Activated CD8-positive, alpha-beta memory T cell treated with anti-CD3 and anti-CD28 coated beads, Interleukin-2, amount 50 U/mL, for 48 hours (primary cell): ENCODE measurements around the gene MPRIP.

ENCODE experiments used
- DNase-seq: peaks from one replicate; pipeline ENCODE4 v3.0.0-alpha.2; 2020

The MPRIP gene

DNA sequence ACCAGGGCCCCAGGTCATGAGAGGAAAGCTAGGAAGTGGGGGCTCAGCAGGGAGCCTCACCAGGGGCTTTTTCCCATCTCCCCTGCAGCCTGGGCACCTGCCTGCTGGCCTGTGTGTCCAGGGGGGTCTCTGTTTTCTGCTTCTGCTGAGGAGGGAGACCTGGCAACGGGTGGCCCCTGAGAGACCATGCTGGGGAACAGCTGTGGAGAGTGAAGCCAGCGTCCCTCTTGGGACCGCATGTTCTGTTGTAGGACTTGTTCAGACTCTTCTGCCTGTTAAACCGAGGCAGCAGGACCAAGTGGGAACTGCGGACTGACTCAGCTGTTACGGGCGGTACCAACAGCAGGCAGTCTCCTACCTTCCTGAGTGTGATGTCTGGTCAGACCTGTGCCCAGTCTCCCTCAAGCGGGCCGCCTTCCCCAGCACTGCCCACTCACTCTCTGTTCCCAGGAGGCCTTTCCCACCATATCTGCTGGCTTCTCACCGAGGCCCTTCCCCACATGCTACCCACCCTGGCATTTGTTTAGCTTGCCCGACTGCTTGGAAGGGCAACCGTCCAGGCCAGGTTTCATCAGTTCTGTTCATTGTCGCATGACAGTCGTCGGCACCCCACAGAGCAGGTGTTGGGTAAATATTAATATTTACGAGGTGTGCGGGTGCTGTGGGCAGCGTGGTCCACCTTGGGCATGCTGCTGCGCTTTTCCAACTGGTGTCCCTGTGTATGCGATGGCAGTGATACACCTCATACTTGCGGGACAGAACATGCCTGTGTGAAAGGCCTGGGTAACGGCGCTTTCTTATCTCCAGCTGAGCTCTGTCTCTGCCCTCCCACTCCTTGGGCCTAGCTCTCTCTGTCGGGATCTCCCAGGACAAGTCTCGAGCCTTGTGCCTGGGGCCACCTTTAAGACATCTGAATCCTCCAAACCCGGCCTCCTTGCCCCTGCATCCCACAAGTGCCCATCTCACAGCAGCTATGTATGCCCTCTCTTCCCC lies 69.4 kb downstream of the MPRIP start:
- no peak for DNase-seq

DNA sequence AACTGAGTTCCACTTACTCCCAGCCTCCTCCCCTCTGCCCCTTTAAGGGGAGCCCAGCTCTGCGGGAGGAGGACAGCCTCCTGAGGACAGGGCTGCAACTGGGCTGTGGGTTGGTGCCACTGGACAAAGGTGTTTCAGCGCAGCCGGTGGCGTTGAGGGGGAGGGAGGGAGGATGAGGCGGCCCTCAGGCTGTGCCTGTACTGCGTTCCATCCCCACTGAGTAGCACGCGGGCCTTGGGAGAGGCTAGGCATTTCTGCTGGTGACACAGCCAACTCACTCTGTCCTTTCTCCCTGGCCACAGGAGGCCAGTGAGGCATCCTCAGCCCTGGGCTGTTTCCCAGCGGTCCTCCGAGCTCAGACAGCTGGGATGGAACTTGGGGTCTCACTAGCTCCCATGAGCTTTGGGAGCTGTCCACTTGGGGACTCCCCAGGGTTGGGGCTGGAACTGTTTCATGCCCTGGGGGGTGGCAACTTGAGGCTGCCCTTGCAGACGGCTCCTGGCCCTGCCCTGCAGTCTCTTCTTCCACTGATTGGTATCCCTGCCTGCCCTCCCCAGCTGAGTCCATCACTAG lies 70.5 kb downstream of the MPRIP start:
- no peak for DNase-seq

DNA sequence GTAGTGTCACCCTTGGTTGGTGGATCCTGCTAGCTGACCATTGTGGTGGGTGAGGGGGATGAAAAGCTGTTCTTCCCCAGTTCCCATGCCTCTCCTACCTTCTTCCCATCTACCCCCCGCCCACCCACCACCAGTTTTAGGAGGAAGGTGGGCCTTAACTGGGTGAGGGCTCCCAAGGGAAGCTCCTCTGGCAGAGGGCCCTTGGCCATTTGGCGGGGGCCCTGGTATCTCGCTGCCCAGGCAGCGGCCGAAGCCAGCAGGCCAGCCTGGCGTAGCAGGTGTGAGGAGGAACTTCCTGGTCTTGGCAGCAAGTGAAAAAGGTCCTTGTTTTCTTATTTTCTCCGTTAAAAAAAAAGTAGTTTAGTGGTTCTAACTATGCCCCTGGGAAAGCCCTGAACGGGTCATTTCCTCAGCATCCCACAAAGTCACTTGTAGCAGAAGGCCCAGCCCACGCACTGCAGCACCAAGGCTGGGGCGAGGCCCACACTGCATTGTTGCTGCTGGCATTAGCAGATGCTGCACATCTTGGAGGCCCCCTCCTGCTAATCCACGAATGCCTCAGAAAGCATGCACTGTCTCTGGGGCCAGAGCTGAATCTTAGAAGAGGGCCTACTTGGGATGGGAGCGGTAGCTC lies 72.5 kb downstream of the MPRIP start:
- DNase-seq: no peak

GRCh38 chr17:17115620-17116019 lies 73.4 kb downstream of the MPRIP start:
- DNase-seq: no peak

DNA sequence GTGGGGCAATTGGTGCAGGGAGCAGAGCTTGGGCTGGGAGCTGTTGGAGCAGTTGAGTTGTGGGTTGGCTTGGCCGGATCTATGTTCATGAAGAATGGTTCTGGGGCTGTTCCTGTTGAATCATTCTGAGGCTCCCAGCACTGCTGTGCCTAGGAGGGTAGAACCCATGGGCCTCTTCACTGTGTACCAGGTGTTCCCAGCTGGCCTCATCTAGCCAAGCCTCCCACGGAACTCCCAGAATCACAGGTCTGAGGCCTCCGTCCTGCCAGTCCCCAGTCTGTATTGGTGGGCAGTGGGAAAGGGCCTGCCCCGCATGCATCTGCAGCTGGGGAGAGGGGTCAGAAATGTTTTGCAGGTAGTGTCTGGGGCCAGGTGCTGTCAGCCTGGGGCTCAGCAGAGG lies 74.1 kb downstream of the MPRIP start:
- DNase-seq: no peak

DNA sequence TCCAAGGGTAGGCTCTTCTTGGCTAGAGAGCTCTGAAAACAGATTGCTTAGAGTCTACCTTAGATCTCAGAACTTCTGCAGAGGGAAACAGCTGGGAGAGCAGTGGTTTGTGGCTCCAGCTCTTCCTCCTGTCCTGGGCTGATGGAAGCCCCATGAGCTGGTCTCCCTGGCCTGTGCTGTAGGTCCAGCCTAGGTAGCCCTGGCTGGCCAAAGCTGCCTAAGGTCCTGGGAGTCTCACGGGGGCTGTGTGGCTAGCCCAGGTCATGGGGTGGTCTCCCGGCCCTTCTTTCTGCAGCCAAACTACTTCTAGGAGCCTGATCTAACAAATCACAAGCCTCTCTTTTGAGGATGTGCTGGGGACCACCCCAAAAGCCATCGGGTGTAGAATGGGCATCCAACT lies 75.7 kb downstream of the MPRIP start:
- no peak for DNase-seq

DNA sequence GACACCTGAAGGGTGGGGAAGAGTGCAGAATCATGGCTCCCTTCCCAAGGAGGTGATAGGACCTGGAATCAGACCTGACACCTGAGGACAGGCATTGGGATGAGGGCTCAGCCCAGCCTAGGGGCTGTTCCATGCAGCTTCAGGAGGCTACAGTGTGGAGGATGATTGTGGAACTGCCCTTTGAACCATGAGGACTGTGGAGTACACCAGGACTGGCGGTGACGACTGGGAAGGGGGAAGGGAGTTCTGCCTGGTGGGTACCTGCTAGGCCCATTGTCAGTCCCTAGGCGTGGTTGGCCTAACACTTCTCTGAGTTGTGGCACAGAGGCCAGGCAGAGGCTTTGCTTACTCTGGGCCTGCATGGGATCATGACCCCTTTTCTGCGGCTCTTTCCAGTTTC lies 76.1 kb downstream of the MPRIP start:
- no peak for DNase-seq

- DNase-seq: no peak
These were observed 76.8 kb downstream of the MPRIP start for GRCh38 chr17:17119106-17119505.

DNA sequence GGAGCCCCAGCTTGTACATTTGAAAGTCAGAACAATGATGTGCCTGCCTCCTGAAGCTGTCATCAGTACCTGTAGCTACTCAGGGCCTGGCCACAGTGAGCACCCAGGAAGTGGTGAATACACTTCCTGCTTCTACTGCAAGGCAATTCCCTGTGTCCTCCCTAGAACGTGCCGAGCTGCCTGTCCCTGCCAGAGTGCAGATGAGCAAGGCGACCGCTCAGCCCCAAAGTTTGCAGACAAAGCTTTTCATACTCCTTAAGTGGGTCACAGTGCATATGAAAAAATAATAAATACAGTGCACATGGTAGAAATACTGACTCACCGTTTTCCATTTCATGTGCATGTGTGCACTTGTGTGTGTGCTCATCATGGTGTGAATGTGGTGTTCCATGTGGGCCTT lies 77.3 kb downstream of the MPRIP start:
- DNase-seq: peak; percentile 76

- no peak for DNase-seq
These were observed 78.0 kb downstream of the MPRIP start for GRCh38 chr17:17120294-17120693.

- no peak for DNase-seq
These were observed 78.4 kb downstream of the MPRIP start for GRCh38 chr17:17120701-17121100.

DNA sequence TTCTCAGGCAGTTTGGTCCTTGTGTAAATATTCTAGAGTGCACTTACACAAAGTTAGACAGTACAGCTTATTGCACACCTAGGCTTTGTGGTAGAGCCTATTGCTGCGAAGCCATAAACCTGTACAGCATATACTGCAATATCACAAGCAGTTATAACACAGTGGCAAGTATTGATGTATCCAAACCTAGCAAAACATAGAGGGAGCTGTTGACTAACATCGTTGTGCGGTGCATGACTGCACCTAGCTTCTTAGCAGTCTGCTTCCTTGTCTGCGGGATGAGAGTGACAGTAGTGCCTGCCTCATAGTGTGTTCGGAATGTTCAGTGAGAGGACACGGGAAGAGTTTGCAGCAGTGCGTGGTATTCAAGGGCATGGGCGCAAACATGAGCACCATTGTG lies 78.9 kb downstream of the MPRIP start:
- no peak for DNase-seq

DNA sequence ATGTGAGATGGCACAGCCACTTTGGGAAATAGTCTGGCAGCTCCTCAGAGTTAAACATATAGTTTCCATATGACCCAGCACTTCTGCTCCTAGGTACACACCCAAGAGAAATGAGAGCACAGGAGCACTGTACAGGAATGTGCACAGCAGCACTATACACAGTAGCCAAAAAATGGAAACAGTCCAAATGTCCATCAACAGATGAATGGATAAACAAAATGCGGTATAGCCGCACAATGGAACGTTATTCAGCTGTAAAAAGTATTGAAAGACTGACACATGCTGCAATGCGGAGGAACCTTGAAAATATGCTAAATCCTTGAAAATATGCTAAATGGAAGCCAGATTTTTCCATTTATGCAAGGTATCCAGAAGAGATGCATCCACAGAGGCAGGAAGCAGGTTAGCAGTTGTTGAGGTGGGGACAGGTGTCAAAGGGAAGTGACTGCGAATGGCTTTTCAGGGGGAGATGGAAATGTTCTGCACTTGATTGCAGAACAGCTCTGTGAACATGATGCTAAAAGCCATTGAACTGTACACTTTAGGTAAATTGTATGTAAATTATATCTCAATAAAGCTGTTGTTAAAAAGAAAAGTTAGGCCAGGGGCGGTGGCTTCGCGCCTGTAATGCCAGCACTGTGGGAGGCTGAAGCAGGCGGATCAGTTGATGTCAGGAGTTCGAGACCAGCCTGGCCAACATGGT lies 80.7 kb downstream of the MPRIP start:
- no peak for DNase-seq

DNA sequence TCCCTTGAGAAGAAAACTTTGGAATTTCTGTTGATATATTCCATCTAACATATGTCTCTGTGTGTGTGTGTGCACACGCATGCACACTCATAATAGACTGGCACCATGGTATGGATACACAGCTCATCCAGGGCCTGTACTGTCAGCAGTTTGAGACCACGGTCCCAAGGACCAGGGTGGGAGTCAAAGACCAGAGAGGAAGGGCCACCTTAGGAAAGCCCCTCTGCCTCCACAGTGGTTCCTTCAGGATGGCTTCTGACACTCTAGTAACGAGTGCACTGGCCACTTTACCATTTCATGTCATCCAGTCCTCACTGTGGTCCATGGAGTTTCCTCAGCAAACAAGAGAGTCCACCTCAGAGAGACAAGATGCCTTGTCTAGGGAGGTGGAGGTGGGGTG lies 82.1 kb downstream of the MPRIP start:
- DNase-seq: no peak

GRCh38 chr17:17125136-17126084 lies 83.2 kb downstream of the MPRIP start:
- no peak for DNase-seq

DNA sequence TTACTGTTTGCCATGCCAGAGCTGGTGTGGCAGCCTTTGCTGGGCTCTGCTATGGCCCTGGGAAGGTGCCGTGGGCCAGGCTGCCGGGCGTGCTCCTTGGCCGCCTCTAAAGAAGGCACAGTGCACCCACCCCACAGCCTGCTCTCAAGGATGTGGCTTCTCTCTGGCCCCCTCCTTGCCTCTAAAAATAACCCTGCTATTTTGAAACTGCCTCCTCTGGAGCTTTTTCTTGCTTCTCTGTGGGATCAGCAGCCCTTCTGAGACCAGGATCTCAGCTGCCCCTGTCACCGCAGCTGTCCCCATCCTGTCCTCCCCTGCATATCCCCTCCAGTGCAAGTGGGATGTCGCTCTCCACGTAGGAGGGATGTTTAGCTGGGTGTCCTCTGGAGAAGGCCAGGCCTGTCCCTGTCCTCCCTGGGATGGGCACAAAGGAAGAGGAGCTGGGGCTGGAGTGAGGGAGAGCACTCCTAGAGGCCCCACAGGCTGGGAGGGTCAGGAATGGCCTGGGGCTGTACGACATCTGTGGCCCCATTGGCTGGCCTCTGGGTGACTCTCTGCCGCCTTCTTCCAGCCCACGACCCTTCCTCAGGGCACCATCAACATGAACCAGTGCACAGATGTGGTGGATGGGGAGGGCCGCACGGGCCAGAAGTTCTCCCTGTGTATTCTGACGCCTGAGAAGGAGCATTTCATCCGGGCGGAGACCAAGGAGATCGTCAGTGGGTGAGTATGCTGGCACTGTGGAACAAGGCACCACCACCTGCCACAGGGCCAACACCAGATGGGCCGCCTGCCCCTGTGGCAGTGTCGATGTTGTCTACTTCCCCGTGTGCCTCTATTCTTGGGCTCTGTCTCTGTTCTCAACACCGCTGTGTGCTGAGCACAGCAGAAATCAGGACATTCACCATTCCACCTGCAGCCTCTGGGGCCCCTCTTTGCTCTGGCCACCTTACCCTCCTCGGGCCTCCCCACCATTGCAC lies 84.2 kb downstream of the MPRIP start:
- no peak for DNase-seq

DNA sequence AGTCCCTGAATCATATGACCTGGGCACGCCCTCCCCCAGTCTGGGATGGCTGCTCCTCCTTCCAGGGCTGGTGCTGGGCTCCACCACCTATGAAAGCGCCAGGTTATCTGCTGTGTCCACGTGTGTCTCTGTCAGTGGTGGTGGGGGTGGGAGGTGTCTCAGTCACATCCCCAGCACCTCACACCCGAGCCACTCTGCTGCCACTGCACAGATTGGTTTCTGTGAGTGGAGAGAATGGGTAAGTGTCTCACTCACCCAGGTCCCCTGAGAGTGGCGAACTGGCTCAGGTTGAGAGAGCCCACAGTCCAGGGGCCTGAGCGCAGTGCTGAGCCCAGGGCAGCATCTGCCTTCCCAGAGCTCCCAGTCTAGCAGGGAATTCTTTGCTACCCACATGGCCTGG lies 84.9 kb downstream of the MPRIP start:
- DNase-seq: no peak

- no peak for DNase-seq
These were observed 85.6 kb downstream of the MPRIP start for GRCh38 chr17:17127730-17128291.

DNA sequence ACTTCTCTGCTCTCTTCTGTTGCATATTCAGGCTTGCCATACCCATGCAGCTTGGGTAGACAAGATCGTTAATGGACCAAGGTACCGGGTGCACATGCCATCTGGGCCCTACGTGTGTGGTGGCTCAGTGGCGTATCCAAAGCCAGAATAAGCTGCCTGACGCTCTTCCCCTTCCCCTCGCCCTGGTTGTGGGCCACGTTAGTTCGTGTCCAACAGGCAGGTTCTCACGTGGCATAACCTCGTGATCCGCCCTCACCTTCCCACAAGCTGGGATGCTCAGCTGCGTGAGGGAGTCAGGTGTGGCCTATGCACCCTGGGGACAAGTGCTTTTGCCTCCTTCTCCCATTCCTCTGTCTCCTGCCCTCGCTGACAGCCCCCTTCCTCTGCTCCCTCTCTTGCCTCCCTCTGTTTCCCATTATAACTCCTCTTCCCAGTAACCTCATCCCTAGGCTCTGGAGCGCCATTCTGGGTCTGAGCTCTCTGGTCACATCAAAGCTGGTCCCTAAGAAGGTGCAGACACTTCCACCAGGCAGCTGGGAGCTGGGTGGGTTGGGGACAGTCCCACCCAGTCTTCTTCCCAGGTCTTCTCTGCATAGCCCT lies 86.3 kb downstream of the MPRIP start:
- DNase-seq: no peak

- DNase-seq: no peak
These were observed 87.2 kb downstream of the MPRIP start for GRCh38 chr17:17129466-17129865.
